HEK293T (cell line): ENCODE data around the gene RHOU.

Source experiments
- ARNT ChIP-seq: fragments of 450-650 bp; IDR thresholded peaks from 2 replicates; pipeline ENCODE4 v1.6.1; 2017; ENCODE audit warnings: mild to moderate bottlenecking
- BHLHE40 ChIP-seq: fragments of 450-650 bp; IDR thresholded peaks from 2 replicates; pipeline ENCODE4 v1.6.1; 2016; ENCODE audit warnings: mild to moderate bottlenecking, moderate library complexity, borderline replicate concordance
- ELF4 ChIP-seq: fragments of 450-650 bp; IDR thresholded peaks from 2 replicates; pipeline ENCODE4 v1.6.1; 2017; ENCODE audit warnings: antibody characterized with exemption
- FOXA1 ChIP-seq: fragments of 450-650 bp; IDR thresholded peaks from 2 replicates; pipeline ENCODE4 v1.6.1; 2016; ENCODE audit warnings: mild to moderate bottlenecking
- FOXM1 ChIP-seq: fragments of 450-650 bp; IDR thresholded peaks from 2 replicates; pipeline ENCODE4 v1.6.1; 2017; ENCODE audit warnings: mild to moderate bottlenecking, borderline replicate concordance
- HDGF ChIP-seq: fragments of 450-650 bp; IDR thresholded peaks from 2 replicates; pipeline ENCODE4 v1.6.1; 2017; ENCODE audit warnings: antibody characterized with exemption, borderline replicate concordance
- NFRKB ChIP-seq: fragments of 450-650 bp; IDR thresholded peaks from 2 replicates; pipeline ENCODE4 v1.6.1; 2016; ENCODE audit warnings: mild to moderate bottlenecking, moderate library complexity
- PKNOX1 ChIP-seq: fragments of 450-650 bp; IDR thresholded peaks from 2 replicates; pipeline ENCODE4 v1.6.1; 2016
- SP1 ChIP-seq: fragments of 450-650 bp; IDR thresholded peaks from 2 replicates; pipeline ENCODE4 v1.6.1; 2017
- SUZ12 ChIP-seq: fragments of 450-650 bp; IDR thresholded peaks from 2 replicates; pipeline ENCODE4 v1.6.1; 2016; ENCODE audit warnings: mild to moderate bottlenecking
- TARDBP ChIP-seq: fragments of 450-650 bp; IDR thresholded peaks from 2 replicates; pipeline ENCODE4 v1.6.1; 2016
- ZNF384 ChIP-seq: fragments of 450-650 bp; IDR thresholded peaks from 2 replicates; pipeline ENCODE4 v1.6.1; 2016

GRCh38 chr1:228778466-228778865, 43.2 kb downstream of the RHOU start:
- TF ChIP-seq ARNT (no peak), HDGF (no peak), BHLHE40 (no peak), SP1 (no peak), PKNOX1 (no peak), NFRKB (no peak), ELF4 (no peak), FOXA1 (no peak), FOXM1 (no peak), ZNF384 (no peak), SUZ12 (no peak), TARDBP (no peak)
